IMR-90 (cell line): ENCODE measurements around the gene IGFBP1. TPM values are rescaled to one million over a fixed set of nuclear protein-coding genes. Genes with fewer than 3 reads are reported as not detected.
A peak's percentile ranks its signal among the peaks of the same experiment; 100 is the strongest.

Source experiments
- ATAC-seq: fragments of 200-7000 bp; cut with Tn5 transposase; 2 replicates; pipeline ENCODE4 v1.9.1; 2020; ENCODE audit warnings: low read depth, mild to moderate bottlenecking, moderate library complexity
- BruUV-seq: library from RNA; stranded (reverse); fragments of 400-500 nt; replicated peaks from 2 replicates; lab custom pipeline; 2021; lab: Mats Ljungman, UMichigan
- CTCF ChIA-PET: fragments of 300-600 bp; formaldehyde crosslinking; extraction: SDS; loops from one replicate; lab custom pipeline; 2021; ENCODE audit warnings: antibody characterized with exemption; lab: Yijun Ruan, JAX
- POLR2A ChIA-PET: fragments of 300-600 bp; sonication (Branson Sonifier 250); formaldehyde crosslinking; loops from one replicate; lab custom pipeline; 2022; ENCODE audit warnings: antibody characterized with exemption; ENCODE audit not compliant: unreplicated experiment; lab: Charles Lee
- DNase-seq: peaks from one replicate; pipeline ENCODE4 v3.0.0; 2013
- H2AFZ ChIP-seq: replicated peaks from 2 replicates; pipeline ENCODE3; 2013; ENCODE audit warnings: low read length, mild to moderate bottlenecking; ENCODE audit not compliant: poor library complexity
- H2AK5ac ChIP-seq: 2 replicates; pipeline ENCODE4 v1.6.1; 2013; ENCODE audit warnings: low read depth, low read length, inconsistent platforms
- H2AK9ac ChIP-seq: replicated peaks from 2 replicates; pipeline ENCODE3; 2013; ENCODE audit warnings: mild to moderate bottlenecking, low read depth, low read length, moderate library complexity; ENCODE audit not compliant: poor library complexity
- H2BK120ac ChIP-seq: 2 replicates; pipeline ENCODE4 v1.6.1; 2013; ENCODE audit warnings: low read depth, low read length, inconsistent platforms
- H2BK15ac ChIP-seq: 3 replicates; pipeline ENCODE4 v1.6.1; 2013; ENCODE audit warnings: low read depth, low read length, inconsistent platforms
- H2BK20ac ChIP-seq: 2 replicates; pipeline ENCODE4 v1.6.1; 2013; ENCODE audit warnings: low read depth, mild to moderate bottlenecking, inconsistent platforms, low read length, moderate library complexity
- H2BK5ac ChIP-seq: 2 replicates; pipeline ENCODE4 v1.6.1; 2013; ENCODE audit warnings: mild to moderate bottlenecking, low read depth, low read length, inconsistent platforms; ENCODE audit not compliant: poor library complexity, severe bottlenecking
- H3K14ac ChIP-seq: replicated peaks from 2 replicates; pipeline ENCODE4 v1.6.1; 2013; ENCODE audit warnings: low read depth, low read length, inconsistent platforms
- H3K18ac ChIP-seq: 2 replicates; pipeline ENCODE4 v1.6.1; 2013; ENCODE audit warnings: low read depth, low read length, control low read depth
- H3K23ac ChIP-seq: 2 replicates; pipeline ENCODE4 v1.6.1; 2013; ENCODE audit warnings: low read depth, low read length, inconsistent platforms
- H3K27ac ChIP-seq: 2 replicates; pipeline ENCODE4 v1.5.1; 2013; ENCODE audit warnings: mild to moderate bottlenecking, control low read depth, low read length; ENCODE audit not compliant: insufficient read depth
- H3K27me3 ChIP-seq: 2 replicates; pipeline ENCODE4 v1.6.1; 2013; ENCODE audit warnings: low read length; ENCODE audit not compliant: control insufficient read depth, insufficient read depth
- H3K36me3 ChIP-seq: 2 replicates; pipeline ENCODE4 v1.6.1; 2013; ENCODE audit warnings: low read length, mixed read lengths; ENCODE audit not compliant: control insufficient read depth, insufficient read depth
- H3K4ac ChIP-seq: 2 replicates; pipeline ENCODE4 v1.6.1; 2013; ENCODE audit warnings: low read depth, low read length, inconsistent platforms
- H3K4me1 ChIP-seq: 2 replicates; pipeline ENCODE4 v1.6.1; 2013; ENCODE audit warnings: low read length, mixed read lengths; ENCODE audit not compliant: control insufficient read depth, insufficient read depth
- H3K4me2 ChIP-seq: 2 replicates; pipeline ENCODE4 v1.6.1; 2013; ENCODE audit warnings: low read depth, mild to moderate bottlenecking, control low read depth, low read length, moderate library complexity
- H3K4me3 ChIP-seq: 2 replicates; pipeline ENCODE4 v1.5.1; 2013; ENCODE audit warnings: low read depth, mild to moderate bottlenecking, control low read depth, low read length, moderate library complexity; ENCODE audit not compliant: insufficient read depth
- H3K56ac ChIP-seq: 2 replicates; pipeline ENCODE4 v1.6.1; 2013; ENCODE audit warnings: low read length, inconsistent platforms; ENCODE audit not compliant: insufficient read depth; ENCODE audit errors: extremely low read depth
- H3K79me1 ChIP-seq, 2 experiments: 2 replicates each; pipeline ENCODE4 v1.6.1; 2013; ENCODE audit warnings: low read length in 2 of 2, inconsistent platforms in 1 of 2, low read depth in 1 of 2
- H3K9ac ChIP-seq: 2 replicates; pipeline ENCODE4 v1.6.1; 2013; ENCODE audit warnings: low read depth, low read length, control low read depth
- H3K9me1 ChIP-seq: 2 replicates; pipeline ENCODE4 v1.6.1; 2013; ENCODE audit warnings: low read length, inconsistent platforms; ENCODE audit not compliant: insufficient read depth
- H3K9me3 ChIP-seq: 2 replicates; pipeline ENCODE4 v1.6.1; 2013; ENCODE audit warnings: low read length; ENCODE audit not compliant: control insufficient read depth, insufficient read depth
- H4K20me1 ChIP-seq: 2 replicates; pipeline ENCODE4 v1.6.1; 2013; ENCODE audit warnings: low read length, inconsistent platforms; ENCODE audit not compliant: insufficient read depth
- H4K5ac ChIP-seq: 2 replicates; pipeline ENCODE4 v1.6.1; 2013; ENCODE audit warnings: mild to moderate bottlenecking, low read depth, low read length, control low read depth
- H4K8ac ChIP-seq, 2 experiments: 2 replicates each; pipeline ENCODE4 v1.6.1; 2013; ENCODE audit warnings: low read depth in 2 of 2, low read length in 2 of 2, control low read depth in 1 of 2, inconsistent platforms in 1 of 2
- H4K91ac ChIP-seq: 2 replicates; pipeline ENCODE4 v1.6.1; 2013; ENCODE audit warnings: low read depth, low read length, inconsistent platforms; ENCODE audit not compliant: insufficient read depth
- BHLHE40 ChIP-seq: fragments of 150-350 bp; IDR thresholded peaks from 2 replicates; pipeline ENCODE4 v1.6.1; 2016; ENCODE audit warnings: mild to moderate bottlenecking, low read depth, low read length
- CEBPB ChIP-seq: IDR thresholded peaks from 2 replicates; pipeline ENCODE4 v1.6.1; 2012; ENCODE audit warnings: low read depth, low read length, improper control_type of control experiment
- CHD1 ChIP-seq: IDR thresholded peaks from 2 replicates; pipeline ENCODE4 v1.6.1; 2012; ENCODE audit warnings: low read depth, low read length, improper control_type of control experiment
- ELK1 ChIP-seq: fragments of 150-350 bp; IDR thresholded peaks from 2 replicates; pipeline ENCODE4 v1.6.1; 2016; ENCODE audit warnings: low read depth, mild to moderate bottlenecking, low read length, moderate library complexity, borderline replicate concordance
- MAZ ChIP-seq: IDR thresholded peaks from 2 replicates; pipeline ENCODE4 v1.6.1; 2012; ENCODE audit warnings: low read depth, mild to moderate bottlenecking, low read length, improper control_type of control experiment, moderate library complexity, borderline replicate concordance
- RAD21 ChIP-seq: IDR thresholded peaks from 2 replicates; pipeline ENCODE4 v1.6.1; 2012; ENCODE audit warnings: low read length, improper control_type of control experiment
- RCOR1 ChIP-seq: IDR thresholded peaks from 2 replicates; pipeline ENCODE4 v1.6.1; 2012; ENCODE audit warnings: mild to moderate bottlenecking, low read length, improper control_type of control experiment; ENCODE audit not compliant: insufficient replicate concordance
- RFX5 ChIP-seq: IDR thresholded peaks from 2 replicates; pipeline ENCODE4 v1.8.0; 2012; ENCODE audit warnings: low read depth, mild to moderate bottlenecking, low read length, moderate library complexity
- SMC3 ChIP-seq: fragments of 150-350 bp; IDR thresholded peaks from 2 replicates; pipeline ENCODE4 v1.6.1; 2016; ENCODE audit warnings: low read depth, mild to moderate bottlenecking, antibody characterized with exemption, low read length, moderate library complexity
- USF2 ChIP-seq: fragments of 150-350 bp; IDR thresholded peaks from 2 replicates; pipeline ENCODE4 v1.6.1; 2017; ENCODE audit warnings: mild to moderate bottlenecking, antibody characterized with exemption, low read length, low read depth
- WGBS, 2 experiments: methylation state at CpG; one replicate each; pipeline versions ENCODE4 v1.1.5 to v1.1.7; 2013; ENCODE audit warnings: missing lambda C conversion rate in 2 of 2; ENCODE audit not compliant: insufficient read length in 1 of 2; ENCODE audit errors: extremely low coverage in 2 of 2; 5-methylcytosine and 5-hydroxymethylcytosine counted together
- dilution Hi-C: fragments of 300-500 bp; cut with HindIII; formaldehyde crosslinking; loops from one replicate; pipeline ENCODE4 v1.14.3; 2018; ENCODE audit warnings: low sequenced_read_pairs; ENCODE audit not compliant: unreplicated experiment
- in situ Hi-C: fragments of 300-500 bp; cut with MboI; formaldehyde crosslinking; loops from 3 replicates; pipeline ENCODE4 v1.14.3; 2019; ENCODE audit warnings: low sequenced_read_pairs, inconsistent platforms, mixed read lengths
- intact Hi-C: fragments of 100-400 bp; cut with micrococcal nuclease; formaldehyde crosslinking; loops from 2 replicates; pipeline ENCODE4 v1.10.0; 2022
- polyA plus RNA-seq, 3 experiments: library from polyadenylated mRNA; depleted of rRNA; stranded (reverse); fragments of >200 nt; gene quantifications; 2 replicates each; pipeline ENCODE4 v1.2.3, GENCODE V29; 2012; ENCODE audit warnings: low replicate concordance in 1 of 3
- total RNA-seq: library from RNA; depleted of rRNA; stranded (reverse); fragments of >200 nt; gene quantifications from 2 replicates; pipeline ENCODE4 v1.2.3, GENCODE V29; 2012
- TF ChIP-seq, protein P1 (sequence below): conservative IDR thresholded peaks from 2 replicates; pipeline ENCODE4 v1.5.1; 2012; ENCODE audit warnings: mild to moderate bottlenecking, low read depth, low read length, improper control_type of control experiment

Gene IGFBP1
- total and polyA plus RNA-seq, 2 of the 4 experiments (the other 2 are of a cell fraction): not detected

GRCh38 chr7:45881280-45881758, 7.0 kb upstream of the IGFBP1 start:
- Histone ChIP-seq H4K8ac (peak overlapping the region in 1 of 2 experiments; percentile 38; a peak in 2 of 4 replicates), H4K91ac (peak overlapping the region; percentile 17; the same call in 1 of the 2 replicates), H3K23ac (peak overlapping the region; percentile 28; the same call in 1 of the 2 replicates), H2BK15ac (no peak overlapping the region), H2AK5ac (peak overlapping the region; percentile 39; the same call in 1 of the 2 replicates), H3K4me2 (no peak overlapping the region), H3K27ac (peak overlapping the region; percentile 16; the same call in 1 of the 2 replicates), H3K79me1 (no peaks in the 10 kb centered on the region), H2BK5ac (no peak overlapping the region), H3K9me1 (peaks cover 16% of the 10 kb centered on the region), H3K4ac (peak overlapping the region; percentile 69), H2AK9ac (no peak overlapping the region), H4K5ac (no peak overlapping the region), H3K36me3 (no peaks in the 10 kb centered on the region), H3K56ac (no peak overlapping the region), H2BK20ac (peak overlapping the region; percentile 78; the same call in 1 of the 2 replicates), H2AFZ (no peak overlapping the region), H2BK120ac (peak overlapping the region; percentile 78), H3K14ac (peak overlapping the region; percentile 63), H3K27me3 (no peaks in the 10 kb centered on the region; the same call in 1 of the 2 replicates), H3K4me1 (peaks cover 5% of the 10 kb centered on the region), H4K20me1 (no peaks in the 10 kb centered on the region), H3K9me3 (peaks cover 3% of the 10 kb centered on the region), H3K9ac (no peak overlapping the region), H3K4me3 (no peak overlapping the region), H3K18ac (no peak overlapping the region; the same call in 1 of the 2 replicates)
- ChIA-PET CTCF (no interaction called here), POLR2A (no interaction called here)
- intact Hi-C loops (no loop called here), in situ Hi-C loops (no loop called here), dilution Hi-C loops (no loop called here)
- no peak for TF ChIP-seq SMC3
- TF ChIP-seq CHD1: no peak
- no peak for TF ChIP-seq RFX5
- no peak for TF ChIP-seq BHLHE40
- no peak for TF ChIP-seq ELK1
- no peak for TF ChIP-seq USF2
- no peak for TF ChIP-seq RAD21
- TF ChIP-seq, protein P1, sequence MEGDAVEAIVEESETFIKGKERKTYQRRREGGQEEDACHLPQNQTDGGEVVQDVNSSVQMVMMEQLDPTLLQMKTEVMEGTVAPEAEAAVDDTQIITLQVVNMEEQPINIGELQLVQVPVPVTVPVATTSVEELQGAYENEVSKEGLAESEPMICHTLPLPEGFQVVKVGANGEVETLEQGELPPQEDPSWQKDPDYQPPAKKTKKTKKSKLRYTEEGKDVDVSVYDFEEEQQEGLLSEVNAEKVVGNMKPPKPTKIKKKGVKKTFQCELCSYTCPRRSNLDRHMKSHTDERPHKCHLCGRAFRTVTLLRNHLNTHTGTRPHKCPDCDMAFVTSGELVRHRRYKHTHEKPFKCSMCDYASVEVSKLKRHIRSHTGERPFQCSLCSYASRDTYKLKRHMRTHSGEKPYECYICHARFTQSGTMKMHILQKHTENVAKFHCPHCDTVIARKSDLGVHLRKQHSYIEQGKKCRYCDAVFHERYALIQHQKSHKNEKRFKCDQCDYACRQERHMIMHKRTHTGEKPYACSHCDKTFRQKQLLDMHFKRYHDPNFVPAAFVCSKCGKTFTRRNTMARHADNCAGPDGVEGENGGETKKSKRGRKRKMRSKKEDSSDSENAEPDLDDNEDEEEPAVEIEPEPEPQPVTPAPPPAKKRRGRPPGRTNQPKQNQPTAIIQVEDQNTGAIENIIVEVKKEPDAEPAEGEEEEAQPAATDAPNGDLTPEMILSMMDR: no peak
- TF ChIP-seq CEBPB: no peak
- no peak for TF ChIP-seq MAZ
- no peak for TF ChIP-seq RCOR1
- WGBS, 2 experiments: 92% methylated on average over 2 of the region's 9 CpGs; no CpG with 5 or more reads in 1 of the 2 experiments
- no peak for DNase-seq
- ATAC-seq: no peak
- BruUV-seq: no TSS peak
